HEK293 (cell line): ENCODE data around the gene OR2T11.

ENCODE experiments used
- CTCF ChIA-PET: fragments of 350-600 bp; formaldehyde crosslinking; extraction: SDS; loops from one replicate; lab custom pipeline; 2021; ENCODE audit warnings: antibody characterized with exemption; lab: Yijun Ruan, JAX
- POLR2A ChIA-PET: fragments of 300-600 bp; formaldehyde crosslinking; extraction: SDS; loops from one replicate; lab custom pipeline; 2020; ENCODE audit warnings: antibody characterized with exemption, inconsistent platforms; lab: Yijun Ruan, JAX
- H3K27ac ChIP-seq: fragments of 200-500 bp; sonication (Bioruptor generic); 2 replicates; pipeline ENCODE4 v1.5.1; 2014; ENCODE audit warnings: low read depth, low read length, control low read depth, inconsistent platforms; ENCODE audit errors: extremely low read depth
- H3K36me3 ChIP-seq, 2 experiments: fragments of 200-500 bp in 1 of 2; sonication (Bioruptor generic) in 1 of 2; 1 replicate in 1 of 2; 2 replicates in 1 of 2; pipeline ENCODE4 v1.5.1; 2014 to 2017; ENCODE audit warnings: inconsistent platforms in 2 of 2, low read length in 2 of 2; ENCODE audit not compliant: control insufficient read depth in 2 of 2, insufficient read depth in 1 of 2
- H3K4me1 ChIP-seq: fragments of 200-500 bp; sonication (Bioruptor generic); 2 replicates; pipeline ENCODE4 v1.5.1; 2014; ENCODE audit warnings: mild to moderate bottlenecking, low read length, inconsistent platforms; ENCODE audit not compliant: control insufficient read depth, insufficient read depth
- H3K4me3 ChIP-seq: 2 replicates; pipeline ENCODE4 v1.5.1; 2011; ENCODE audit warnings: low read depth, mild to moderate bottlenecking, control low read depth, low read length, moderate library complexity
- H3K9me3 ChIP-seq: fragments of 200-500 bp; sonication (Bioruptor generic); 2 replicates; pipeline ENCODE4 v1.5.1; 2014; ENCODE audit warnings: low read depth, low read length, inconsistent platforms; ENCODE audit not compliant: control insufficient read depth, insufficient read depth
- BCL11B ChIP-seq: fragments of 450-650 bp; formaldehyde crosslinking; IDR thresholded peaks from 2 replicates; pipeline ENCODE4 v1.5.1; 2016; ENCODE audit warnings: low read depth, missing biosample characterization, missing genetic modification characterization
- BCL6B ChIP-seq: fragments of 450-650 bp; formaldehyde crosslinking; IDR thresholded peaks from 2 replicates; pipeline ENCODE4 v1.5.1; 2017; ENCODE audit warnings: missing biosample characterization, missing genetic modification characterization
- ELK4 ChIP-seq: IDR thresholded peaks from 2 replicates; pipeline ENCODE4 v1.6.1; 2011; ENCODE audit warnings: mild to moderate bottlenecking, low read depth, low read length, borderline replicate concordance
- HOXC10 ChIP-seq: sonication (generic); formaldehyde crosslinking; IDR thresholded peaks from 2 replicates; pipeline ENCODE4 v1.8.1; 2023; ENCODE audit warnings: mild to moderate bottlenecking, missing genetic modification reagents
- IKZF3 ChIP-seq: fragments of 450-650 bp; IDR thresholded peaks from 2 replicates; pipeline ENCODE4 v1.5.0; 2018; ENCODE audit warnings: missing biosample characterization, mild to moderate bottlenecking, missing genetic modification characterization, moderate library complexity
- PBX3 ChIP-seq: sonication (generic); formaldehyde crosslinking; IDR thresholded peaks from 2 replicates; pipeline ENCODE4 v1.8.1; 2022; ENCODE audit warnings: mild to moderate bottlenecking, moderate library complexity, missing genetic modification reagents
- PRDM1 ChIP-seq: fragments of 450-650 bp; formaldehyde crosslinking; IDR thresholded peaks from 2 replicates; pipeline ENCODE4; 2016; ENCODE audit warnings: missing biosample characterization, missing genetic modification characterization
- WT1 ChIP-seq: fragments of 450-650 bp; formaldehyde crosslinking; IDR thresholded peaks from 2 replicates; pipeline ENCODE4 v1.5.1; 2016; ENCODE audit warnings: missing biosample characterization, missing genetic modification characterization
- ZBTB10 ChIP-seq: fragments of 450-650 bp; formaldehyde crosslinking; IDR thresholded peaks from 2 replicates; pipeline ENCODE4 v1.5.1; 2016; ENCODE audit warnings: missing biosample characterization, missing genetic modification characterization
- ZNF114 ChIP-seq: fragments of 450-650 bp; formaldehyde crosslinking; IDR thresholded peaks from 2 replicates; pipeline ENCODE4 v1.5.0; 2017; ENCODE audit warnings: missing biosample characterization, missing genetic modification characterization
- ZNF202 ChIP-seq: fragments of 450-650 bp; formaldehyde crosslinking; IDR thresholded peaks from 2 replicates; pipeline ENCODE4 v1.5.1; 2016; ENCODE audit warnings: missing biosample characterization, missing genetic modification characterization, borderline replicate concordance
- ZNF292 ChIP-seq: fragments of 450-650 bp; formaldehyde crosslinking; IDR thresholded peaks from 2 replicates; pipeline ENCODE4 v1.5.1; 2016; ENCODE audit warnings: low read depth, missing biosample characterization, missing genetic modification characterization, borderline replicate concordance
- ZNF362 ChIP-seq: fragments of 450-650 bp; formaldehyde crosslinking; IDR thresholded peaks from 2 replicates; pipeline ENCODE4 v1.5.1; 2016; ENCODE audit warnings: missing biosample characterization, missing genetic modification characterization
- ZNF48 ChIP-seq: fragments of 450-650 bp; formaldehyde crosslinking; IDR thresholded peaks from 2 replicates; pipeline ENCODE4 v1.5.1; 2016; ENCODE audit warnings: missing biosample characterization, missing genetic modification characterization
- ZNF510 ChIP-seq: fragments of 450-650 bp; formaldehyde crosslinking; IDR thresholded peaks from 2 replicates; pipeline ENCODE4 v1.5.1; 2018; ENCODE audit warnings: mild to moderate bottlenecking, missing genetic modification characterization, missing biosample characterization; ENCODE audit not compliant: insufficient replicate concordance
- ZNF548 ChIP-seq: fragments of 450-650 bp; formaldehyde crosslinking; IDR thresholded peaks from 2 replicates; pipeline ENCODE4 v1.5.1; 2016; ENCODE audit warnings: missing biosample characterization, missing genetic modification characterization
- ZNF558 ChIP-seq: fragments of 450-650 bp; formaldehyde crosslinking; IDR thresholded peaks from 2 replicates; pipeline ENCODE4 v1.5.1; 2016; ENCODE audit warnings: missing biosample characterization, missing genetic modification characterization
- ZNF561 ChIP-seq: fragments of 450-650 bp; IDR thresholded peaks from 2 replicates; pipeline ENCODE4 v1.5.1; 2018; ENCODE audit warnings: missing biosample characterization, missing genetic modification characterization, borderline replicate concordance
- ZNF623 ChIP-seq: fragments of 450-650 bp; formaldehyde crosslinking; IDR thresholded peaks from 2 replicates; pipeline ENCODE4 v1.5.1; 2016; ENCODE audit warnings: missing biosample characterization, missing genetic modification characterization
- ZNF654 ChIP-seq: fragments of 450-650 bp; formaldehyde crosslinking; IDR thresholded peaks from 2 replicates; pipeline ENCODE4 v1.5.1; 2016; ENCODE audit warnings: low read depth, missing biosample characterization, missing genetic modification characterization
- ZNF670 ChIP-seq: fragments of 450-650 bp; formaldehyde crosslinking; IDR thresholded peaks from 2 replicates; pipeline ENCODE4 v1.5.1; 2016; ENCODE audit warnings: missing biosample characterization, missing genetic modification characterization, low read depth
- ZNF776 ChIP-seq: fragments of 450-650 bp; formaldehyde crosslinking; IDR thresholded peaks from 2 replicates; pipeline ENCODE4 v1.5.0; 2017; ENCODE audit warnings: missing biosample characterization, missing genetic modification characterization, borderline replicate concordance
- ZSCAN30 ChIP-seq: fragments of 450-650 bp; IDR thresholded peaks from 2 replicates; pipeline ENCODE4 v1.5.1; 2018; ENCODE audit warnings: missing biosample characterization, mild to moderate bottlenecking, missing genetic modification characterization, moderate library complexity
- ZXDB ChIP-seq: fragments of 450-650 bp; formaldehyde crosslinking; IDR thresholded peaks from 2 replicates; pipeline ENCODE4 v1.5.1; 2016; ENCODE audit warnings: missing biosample characterization, missing genetic modification characterization

Gene OR2T11

GRCh38 chr1:248625166-248625565 is 9.7 kb downstream of the OR2T11 start:
- TF ChIP-seq ZNF558 (tag by site-specific recombination): no peak
- TF ChIP-seq ZNF510: no peak
- TF ChIP-seq ZNF670: no peak
- TF ChIP-seq ZSCAN30 (tag by site-specific recombination): no peak
- TF ChIP-seq ZNF548 (tag by site-specific recombination): no peak
- TF ChIP-seq, all 188 proteins: peak for 0

GRCh38 chr1:248622570-248623001 is 12.3 kb downstream of the OR2T11 start:
- H3K27ac ChIP-seq: no peak overlapping the region
- H3K4me3 ChIP-seq: no peak overlapping the region
- ChIA-PET CTCF (interaction anchor here (0.7 to 5.1 kb wide), 4 partner anchors 184 to 908 kb away, joined by 3 to 25 read pairs (median 5); no protein-coding TSS in a partner anchor), POLR2A (no interaction called here)
- H3K36me3 ChIP-seq: no peaks in the 10 kb centered on the region
- TF ChIP-seq IKZF3 (tag by site-specific recombination) (no peak), ZNF654 (tag by site-specific recombination) (0 out of 2 replicates have a peak, but pooled peaks have one; percentile 11)
- H3K9me3 ChIP-seq: no peaks in the 10 kb centered on the region
- H3K4me1 ChIP-seq: no peaks in the 10 kb centered on the region

More at GRCh38 chr1:248625166-248625565, 9.7 kb downstream of the OR2T11 start:
- ChIA-PET CTCF (interaction anchor here (0.6 to 5.1 kb wide), 2 partner anchors 76 to 181 kb away, joined by 3 to 25 read pairs; no protein-coding TSS in a partner anchor), POLR2A (no interaction called here)
- no peak overlapping the region for H3K27ac ChIP-seq
- H3K4me1 ChIP-seq: no peaks in the 10 kb centered on the region
- no peaks in the 10 kb centered on the region for H3K9me3 ChIP-seq
- H3K4me3 ChIP-seq: no peak overlapping the region
- no peaks in the 10 kb centered on the region for H3K36me3 ChIP-seq

- H3K4me3 ChIP-seq: no peak overlapping the region
- no peak overlapping the region for H3K27ac ChIP-seq
- no peaks in the 10 kb centered on the region for H3K36me3 ChIP-seq
- ChIA-PET POLR2A (no interaction called here), CTCF (interaction anchor here (0.7 to 5.1 kb wide), 3 partner anchors 185 to 907 kb away, joined by 3 to 25 read pairs (median 7); no protein-coding TSS in a partner anchor)
- TF ChIP-seq ZNF776 (tag by site-specific recombination) (no peak), PBX3 (CRISPR knock-in tag) (no peak), ZNF623 (tag by site-specific recombination) (no peak), PRDM1 (tag by site-specific recombination) (no peak), ZXDB (tag by site-specific recombination) (no peak), ZNF48 (no peak), ZNF292 (tag by site-specific recombination) (no peak), BCL6B (no peak), WT1 (tag by site-specific recombination) (no peak), BCL11B (tag by site-specific recombination) (no peak), ZNF202 (no peak), ZNF561 (tag by site-specific recombination) (no peak), ZBTB10 (tag by site-specific recombination) (no peak), HOXC10 (CRISPR knock-in tag) (no peak), ZNF114 (no peak), ZNF362 (tag by site-specific recombination) (no peak), ELK4 (no peak)
- no peaks in the 10 kb centered on the region for H3K4me1 ChIP-seq
- no peaks in the 10 kb centered on the region for H3K9me3 ChIP-seq
These were observed 13.1 kb downstream of the OR2T11 start for GRCh38 chr1:248621770-248622169.
